ENCODE measurements around the gene PALLD. TPM values are rescaled to one million over a fixed set of nuclear protein-coding genes. Genes with fewer than 3 reads are reported as not detected.

The PALLD gene
- polyA plus RNA-seq, 3 donors = 6.1 to 11.8 (median 9.9) TPM

- H3K9me3 Mint-ChIP-seq = no peaks in the 10 kb centered on the region
- Histone ChIP-seq H3K4me3 (replicated peaks in 1 of 3; ENCODE audit: low read depth in 2 of 3, low read length in 3 of 3) (no peak overlapping the region), H3K27me3 (ENCODE audit: control insufficient read depth in 2 of 2, insufficient read depth in 2 of 2, low read length in 2 of 2) (no peaks in the 10 kb centered on the region), H3K79me2 (ENCODE audit: insufficient read depth, low read length) (no peaks in the 10 kb centered on the region), H3K4me1 (ENCODE audit: control insufficient read depth in 1 of 2, insufficient read depth in 2 of 2, low read length in 2 of 2) (no peaks in the 10 kb centered on the region), H3K27ac (ENCODE audit: low read depth in 1 of 2, low read length in 2 of 2) (no peak overlapping the region), H3K4me2 (replicated peaks; ENCODE audit: extremely low read depth, low read length, poor library complexity, severe bottlenecking) (no peak overlapping the region), H3K36me3 (replicated peaks in 1 of 2; ENCODE audit: control insufficient read depth in 1 of 2, insufficient read depth in 2 of 2, low read length in 2 of 2) (no peaks in the 10 kb centered on the region), H3K9me3 (replicated peaks in 1 of 2; ENCODE audit: control insufficient read depth in 1 of 2, insufficient read depth in 1 of 2, low read length in 2 of 2) (no peaks in the 10 kb centered on the region), H2AFZ (ENCODE audit: insufficient read depth, low read depth, low read length, poor library complexity, severe bottlenecking) (no peak overlapping the region), H4K20me1 (ENCODE audit: insufficient read depth, low read length) (no peaks in the 10 kb centered on the region), H3K9ac (ENCODE audit: insufficient read depth, low read length, poor library complexity, severe bottlenecking) (no peak overlapping the region)
- no peak overlapping the region for H3K27ac Mint-ChIP-seq
- H3K4me3 Mint-ChIP-seq = no peak overlapping the region
- TF ChIP-seq CTCF (IDR thresholded peaks at IDR 0.05) = no peak
- H3K4me1 Mint-ChIP-seq = peaks cover 23% of the 10 kb centered on the region
- H3K27me3 Mint-ChIP-seq (ENCODE audit: low read depth in 3 of 3) = peaks cover 2 to 9% (median 2%) of the 10 kb centered on the region in 3 donors
- DNase-seq = no peak
- no peaks in the 10 kb centered on the region for H3K36me3 Mint-ChIP-seq
- intact Hi-C loops (cut with micrococcal nuclease) = no loop called here
- WGBS (ENCODE audit: insufficient coverage) = no CpG with 5 or more reads among the region's 6 CpGs
These were observed 194.9 kb downstream of the PALLD start for GRCh38 chr4:168691631-168692369.

- peaks cover 2 to 6% (median 2%) of the 10 kb centered on the region in 3 donors for H3K27me3 Mint-ChIP-seq (ENCODE audit: low read depth in 3 of 3)
These were observed 197.1 kb downstream of the PALLD start for GRCh38 chr4:168693750-168694490.

More at GRCh38 chr4:168693750-168694490, 197.1 kb downstream of the PALLD start:
- Histone ChIP-seq H3K27me3 (ENCODE audit: control insufficient read depth in 2 of 2, insufficient read depth in 2 of 2, low read length in 2 of 2) (no peaks in the 10 kb centered on the region), H4K20me1 (ENCODE audit: insufficient read depth, low read length) (no peaks in the 10 kb centered on the region), H3K27ac (ENCODE audit: low read depth in 1 of 2, low read length in 2 of 2) (no peak overlapping the region), H3K79me2 (ENCODE audit: insufficient read depth, low read length) (no peaks in the 10 kb centered on the region), H3K9me3 (replicated peaks in 1 of 2; ENCODE audit: control insufficient read depth in 1 of 2, insufficient read depth in 1 of 2, low read length in 2 of 2) (no peaks in the 10 kb centered on the region), H3K9ac (ENCODE audit: insufficient read depth, low read length, poor library complexity, severe bottlenecking) (peak overlapping the region; percentile 55), H3K36me3 (replicated peaks in 1 of 2; ENCODE audit: control insufficient read depth in 1 of 2, insufficient read depth in 2 of 2, low read length in 2 of 2) (no peaks in the 10 kb centered on the region), H3K4me1 (ENCODE audit: control insufficient read depth in 1 of 2, insufficient read depth in 2 of 2, low read length in 2 of 2) (no peaks in the 10 kb centered on the region), H2AFZ (ENCODE audit: insufficient read depth, low read depth, low read length, poor library complexity, severe bottlenecking) (peak overlapping the region; percentile 71), H3K4me2 (replicated peaks; ENCODE audit: extremely low read depth, low read length, poor library complexity, severe bottlenecking) (peak overlapping the region; percentile 58), H3K4me3 (replicated peaks in 1 of 3; ENCODE audit: low read depth in 2 of 3, low read length in 3 of 3) (peak overlapping the region in 1 of 3 experiments; percentile 38)
- Mint-ChIP-seq H3K9me3 (peaks cover 0 to 2% (median 0%) of the 10 kb centered on the region in 7 donors), H3K4me1 (peaks cover 19% of the 10 kb centered on the region), H3K27ac (peak overlapping the region in 1 of 7 donors; percentile 59), H3K36me3 (no peaks in the 10 kb centered on the region), H3K4me3 (peak overlapping the region in 1 of 2 donors; percentile 78)
- 34% methylated on average over 3 of the region's 8 CpGs for WGBS (ENCODE audit: insufficient coverage)
- intact Hi-C loops (cut with micrococcal nuclease) = no loop called here
- no peak for DNase-seq
- no peak for TF ChIP-seq CTCF (IDR thresholded peaks at IDR 0.05)

Measured in CD14-positive monocyte (primary cell).